NCI-H187 (cell line): Measurements from ENCODE around the gene LFNG.

ENCODE experiments used
- DNase-seq, 2 experiments: peaks; one replicate each; lab custom pipeline; 2025; lab: John Stamatoyannopoulos, UW

The LFNG gene

GRCh38 chr7:2572101-2572842 is 52.7 kb downstream of the LFNG start:
- DNase-seq, result no peak

DNA sequence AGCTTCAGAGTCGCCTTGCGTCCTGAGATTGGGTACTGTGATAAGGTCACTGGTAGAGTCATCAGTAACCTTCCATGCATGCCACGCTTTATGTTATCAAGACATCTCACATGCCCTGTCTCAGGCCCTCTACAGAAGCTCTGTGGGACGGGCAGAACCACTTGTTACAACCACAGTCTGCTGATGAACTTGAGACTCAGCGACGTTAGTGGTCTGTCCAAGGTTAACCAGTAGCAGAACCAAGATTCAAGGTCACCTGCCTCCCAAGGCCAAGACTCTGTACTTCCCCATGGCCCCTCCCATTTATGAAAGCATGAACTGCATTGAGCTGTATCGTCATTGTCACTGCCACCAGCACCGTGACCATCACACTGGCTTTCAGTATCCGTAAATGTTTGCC is 54.2 kb downstream of the LFNG start:
- DNase-seq, result no peak

DNA sequence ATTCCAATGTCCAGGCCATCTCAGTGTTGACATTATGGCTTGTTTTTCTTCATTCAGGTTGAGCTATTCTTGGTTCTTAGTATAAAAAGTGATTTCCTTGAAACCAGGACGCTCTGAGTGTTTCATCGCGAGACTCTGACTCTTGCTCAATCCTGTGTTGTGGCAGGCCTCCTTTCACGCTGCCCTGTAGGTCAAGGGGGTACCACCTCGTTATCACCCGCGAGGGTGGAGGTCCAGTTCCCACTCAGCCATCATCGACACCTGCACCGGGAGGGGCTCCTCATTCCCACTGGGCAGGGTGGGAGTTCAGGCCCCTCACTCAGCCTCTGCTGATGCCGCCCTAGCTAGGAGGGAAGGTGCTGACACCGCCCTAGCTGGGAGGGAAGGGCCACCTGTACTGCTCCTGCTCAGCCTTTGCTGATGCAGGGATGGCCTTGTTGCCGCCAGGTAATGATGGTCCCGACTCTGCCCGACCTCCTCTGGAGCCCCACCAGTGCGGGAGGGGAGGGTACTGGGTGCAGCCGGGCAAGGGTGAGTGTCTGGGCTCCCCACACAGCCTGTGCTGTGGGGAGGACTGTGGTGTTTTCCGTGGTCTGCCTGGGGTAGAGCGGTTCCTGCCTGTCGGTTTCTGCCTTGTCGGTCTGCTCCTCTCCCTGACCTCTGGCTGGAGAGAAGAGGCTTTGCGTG is 55.6 kb downstream of the LFNG start:
- no peak for DNase-seq

DNA sequence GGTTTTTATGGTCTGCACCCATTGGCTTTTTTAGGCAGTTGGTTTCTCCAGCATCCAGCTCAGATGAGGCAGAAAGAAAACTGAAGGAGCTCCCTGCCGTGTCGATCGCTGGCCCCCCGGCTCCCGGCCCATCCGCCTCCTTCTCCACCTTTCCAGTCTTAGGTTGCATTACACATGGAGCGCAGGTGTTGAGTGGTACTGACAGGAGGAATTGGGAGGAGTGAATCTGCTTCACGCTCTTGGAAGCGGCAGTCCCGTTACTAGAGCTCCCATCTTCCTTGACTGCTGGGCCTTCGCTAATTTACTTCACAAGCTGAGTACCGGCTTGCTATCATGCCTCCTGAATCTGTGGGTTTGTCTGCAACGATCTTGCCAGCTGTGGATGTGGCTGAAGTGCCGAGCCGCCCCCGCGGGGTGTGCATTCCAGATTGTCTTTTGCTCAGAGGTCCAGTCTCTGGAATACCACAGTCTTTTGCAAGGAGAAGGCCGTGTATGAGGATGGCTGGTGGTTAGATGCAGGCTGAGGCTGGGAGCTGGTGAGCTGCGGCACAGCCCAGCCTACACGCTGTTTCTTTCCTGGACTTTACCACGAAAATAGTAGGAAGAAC is 56.3 kb downstream of the LFNG start:
- DNase-seq, result no peak

- no peak for DNase-seq
Observed at GRCh38 chr7:2576742-2577491, 57.3 kb downstream of the LFNG start.
